PC-3 (cell line): ENCODE measurements around the gene KANK3. TPM values are rescaled to one million over a fixed set of nuclear protein-coding genes. Genes with fewer than 3 reads are reported as not detected.
A peak's percentile ranks its signal among the peaks of the same experiment; 100 is the strongest.

Source experiments
- ATAC-seq: fragments of 200-7000 bp; cut with Tn5 transposase; 2 replicates; pipeline ENCODE4 v1.9.1; 2020; ENCODE audit warnings: mild to moderate bottlenecking, moderate library complexity
- BruUV-seq: library from RNA; stranded (reverse); fragments of 400-500 nt; replicated peaks from 2 replicates; lab custom pipeline; 2021; lab: Mats Ljungman, UMichigan
- CTCF ChIA-PET: fragments of 300-600 bp; sonication (Branson Sonifier 250); formaldehyde crosslinking; loops from one replicate; lab custom pipeline; 2022; ENCODE audit warnings: antibody characterized with exemption; lab: Charles Lee
- POLR2A ChIA-PET: fragments of 300-600 bp; sonication (Branson Sonifier 250); formaldehyde crosslinking; loops from one replicate; lab custom pipeline; 2022; ENCODE audit warnings: antibody characterized with exemption; ENCODE audit not compliant: unreplicated experiment; lab: Charles Lee
- DNase-seq: peaks from one replicate; pipeline ENCODE4 v3.0.0-alpha.2; 2015
- H2AFZ ChIP-seq: fragments of 300-600 bp; sonication (generic); 2 replicates; pipeline ENCODE4 v1.6.0; 2016; ENCODE audit warnings: antibody characterized with exemption, low read length
- H3F3A ChIP-seq: fragments of 300-600 bp; sonication (generic); one replicate; pipeline ENCODE4 v1.6.0; 2017; ENCODE audit warnings: antibody characterized with exemption, low read length, control low read depth, mild to moderate bottlenecking; ENCODE audit not compliant: unreplicated experiment
- H3K27ac ChIP-seq: fragments of 300-600 bp; sonication (generic); 2 replicates; pipeline ENCODE4 v1.5.1; 2016; ENCODE audit warnings: mild to moderate bottlenecking, low read length
- H3K27me3 ChIP-seq: fragments of 300-600 bp; sonication (generic); 2 replicates; pipeline ENCODE4 v1.6.1; 2016; ENCODE audit warnings: low read length, mixed read lengths
- H3K36me3 ChIP-seq: fragments of 300-600 bp; sonication (generic); 2 replicates; pipeline ENCODE4 v1.6.1; 2016; ENCODE audit warnings: low read depth, mixed run types, low read length, mixed read lengths
- H3K4me1 ChIP-seq: fragments of 300-600 bp; sonication (generic); 2 replicates; pipeline ENCODE4 v1.5.1; 2016; ENCODE audit warnings: low read length; ENCODE audit not compliant: insufficient read depth
- H3K4me2 ChIP-seq: fragments of 300-600 bp; sonication (generic); 2 replicates; pipeline ENCODE4 v1.6.0; 2016; ENCODE audit warnings: low read length
- H3K4me3 ChIP-seq: fragments of 300-600 bp; sonication (generic); 2 replicates; pipeline ENCODE4 v1.5.1; 2016; ENCODE audit warnings: mild to moderate bottlenecking, low read length, mixed read lengths
- H3K79me2 ChIP-seq: fragments of 300-600 bp; sonication (generic); 2 replicates; pipeline ENCODE4 v1.6.1; 2017; ENCODE audit warnings: low read length, mixed read lengths
- H3K9ac ChIP-seq: fragments of 300-600 bp; sonication (generic); 2 replicates; pipeline ENCODE4 v1.6.0; 2016; ENCODE audit warnings: mild to moderate bottlenecking, low read length
- H3K9me2 ChIP-seq: fragments of 300-600 bp; sonication (generic); replicated peaks from 2 replicates; pipeline ENCODE4 v1.6.1; 2016; ENCODE audit warnings: mixed run types, low read length, mixed read lengths
- H3K9me3 ChIP-seq: fragments of 300-600 bp; sonication (generic); 2 replicates; pipeline ENCODE4 v1.6.1; 2016; ENCODE audit warnings: low read length, mixed read lengths
- H4K20me1 ChIP-seq: fragments of 300-600 bp; sonication (generic); 2 replicates; pipeline ENCODE4 v1.6.1; 2016; ENCODE audit warnings: low read length, mixed read lengths
- CTCF ChIP-seq: fragments of 300-600 bp; sonication (generic); conservative IDR thresholded peaks from 2 replicates; pipeline ENCODE4 v1.5.1; 2017; ENCODE audit warnings: antibody characterized with exemption, low read depth, mild to moderate bottlenecking, low read length
- EZH2 ChIP-seq: fragments of 300-600 bp; sonication (generic); IDR thresholded peaks from one replicate; pipeline ENCODE4 v1.6.1; 2017; ENCODE audit warnings: antibody characterized with exemption, mild to moderate bottlenecking, low read length; ENCODE audit not compliant: unreplicated experiment
- EZH2phosphoT487 ChIP-seq: fragments of 300-600 bp; sonication (generic); IDR thresholded peaks from 2 replicates; pipeline ENCODE4 v1.6.1; 2018; ENCODE audit warnings: mild to moderate bottlenecking, antibody characterized with exemption, low read length, borderline replicate concordance
- intact Hi-C: fragments of 100-400 bp; cut with micrococcal nuclease; formaldehyde crosslinking; loops from 2 replicates; pipeline ENCODE4 v1.9.0; 2023
- total RNA-seq: library from RNA; depleted of rRNA; stranded (reverse); fragments of >200 nt; gene quantifications from 2 replicates; pipeline ENCODE4 v1.2.3, GENCODE V29; 2014

Gene KANK3
- total RNA-seq, 1 experiment from 2014 or later = 0.87 TPM

GRCh38 chr19:8307965-8308866 is 34.8 kb downstream of the KANK3 start, which contains the start of gene CD320:
CD320 (minus strand) TSS chr19:8308358; CDS start chr19:8308290, 68 bp downstream.
- TF ChIP-seq CTCF = no peak
- no peak for TF ChIP-seq EZH2
- TF ChIP-seq EZH2phosphoT487 = no peak
- TSS peak; percentile 68 for BruUV-seq
- Histone ChIP-seq H3K9ac (peak within 1 kb of the TSS; percentile 88), H3F3A (peaks cover 11% of the 10 kb centered on the region), H3K4me1 (peaks cover 44% of the 10 kb centered on the region), H3K36me3 (peaks cover 13% of the 10 kb centered on the region; the same call in 1 of the 2 replicates), H3K4me3 (peak within 1 kb of the TSS; percentile 77), H3K27ac (peak within 1 kb of the TSS; percentile 79), H3K4me2 (peak within 1 kb of the TSS; percentile 91), H2AFZ (peak within 1 kb of the TSS; percentile 62), H3K79me2 (peaks cover 30% of the 10 kb centered on the region), H4K20me1 (no peaks in the 10 kb centered on the region), H3K9me3 (no peaks in the 10 kb centered on the region), H3K27me3 (no peaks in the 10 kb centered on the region), H3K9me2 (no peaks in the 10 kb centered on the region)
- DNase-seq (peak; percentile 96), ATAC-seq (peak; percentile 84)
- ChIA-PET CTCF (interaction anchor here (0.5 to 1.0 kb wide), 2 partner anchors 27 to 211 kb away, joined by 3 to 5 read pairs; no protein-coding TSS in a partner anchor), POLR2A (no interaction called here)
- intact Hi-C loops = no loop called here

- ATAC-seq = peak; percentile 19
Observed at GRCh38 chr19:8307400-8307964, 35.6 kb downstream of the KANK3 start.

More at GRCh38 chr19:8307400-8307964, 35.6 kb downstream of the KANK3 start:
- BruUV-seq = no TSS peak
- Histone ChIP-seq H3K9me3 (no peaks in the 10 kb centered on the region), H3K27me3 (no peaks in the 10 kb centered on the region), H3K36me3 (peaks cover 15% of the 10 kb centered on the region; the same call in 1 of the 2 replicates), H3F3A (peaks cover 11% of the 10 kb centered on the region), H3K4me2 (peak overlapping the region; percentile 91), H3K27ac (peak overlapping the region; percentile 79), H3K4me1 (peaks cover 44% of the 10 kb centered on the region), H2AFZ (peak overlapping the region; percentile 62), H4K20me1 (no peaks in the 10 kb centered on the region), H3K9ac (peak overlapping the region; percentile 88), H3K9me2 (no peaks in the 10 kb centered on the region), H3K79me2 (peaks cover 30% of the 10 kb centered on the region), H3K4me3 (peak overlapping the region; percentile 77)
- TF ChIP-seq CTCF (0 out of 2 replicates have a peak, but pooled peaks have one; percentile 25), EZH2 (no peak), EZH2phosphoT487 (no peak)
- ChIA-PET CTCF (interaction anchor here (0.5 kb wide), 1 partner anchor 22 kb away, joined by 15 read pairs; no protein-coding TSS in a partner anchor), POLR2A (no interaction called here)
- intact Hi-C loops = no loop called here
- DNase-seq = peak; percentile 42
